GM18520 (cell line): ENCODE results near the gene IGLL5.
A peak's percentile ranks its signal among the peaks of the same experiment; 100 is the strongest.
"Not testable (repeated sequence)": the region's sequence is repeated elsewhere in the genome, so short reads cannot be mapped to it uniquely, and the experiment has no call there.

Source experiments
- ATAC-seq: cut with Tn5 transposase; IDR thresholded peaks from one replicate; pipeline ENCODE4 v1.9.1; 2021; ENCODE audit not compliant: unreplicated experiment

IGLL5 gene

DNA sequence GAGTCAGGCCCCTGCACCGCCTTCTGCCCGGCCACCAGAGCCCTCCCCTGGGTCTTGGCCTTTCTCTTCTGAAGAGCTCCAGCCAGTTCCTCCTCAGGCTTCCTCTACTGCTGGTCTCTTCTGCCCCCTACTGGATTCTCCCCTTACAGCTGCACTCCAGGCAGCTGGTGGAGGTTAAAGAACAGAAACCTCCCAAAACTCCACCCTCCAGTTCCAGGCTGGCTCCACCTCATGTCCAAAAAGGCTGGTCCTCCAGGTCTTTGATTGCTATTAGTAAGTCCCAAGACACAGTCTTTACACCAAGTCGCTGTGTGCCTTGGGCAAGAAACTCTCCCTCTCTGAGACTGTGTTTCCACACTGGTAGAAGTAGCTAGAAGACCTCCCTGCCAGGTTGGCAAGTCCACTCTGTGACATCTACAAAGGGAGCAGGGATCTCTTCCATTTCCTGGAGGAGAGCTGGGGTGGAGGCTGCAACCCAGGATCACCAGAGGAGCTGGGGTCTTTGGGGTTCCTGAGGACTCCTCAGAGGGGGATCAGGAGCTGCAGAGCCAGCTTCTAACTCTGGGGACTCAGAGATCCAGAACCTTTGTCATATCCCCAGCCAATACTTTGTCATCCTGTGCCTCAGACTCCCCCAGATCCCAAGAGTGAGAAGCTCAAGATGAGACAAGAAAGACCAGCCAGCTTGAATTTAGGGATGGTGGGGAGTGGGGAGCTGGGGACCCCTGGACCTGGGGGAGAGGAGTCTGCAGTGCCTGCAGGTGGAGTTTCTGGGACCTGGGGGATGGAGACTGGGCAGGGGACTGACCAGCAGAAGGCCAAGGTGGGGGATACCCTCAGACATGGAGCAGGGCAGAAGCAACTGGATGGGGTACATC, 3.4 kb upstream of the IGLL5 start:
- peak; percentile 44 for ATAC-seq

DNA sequence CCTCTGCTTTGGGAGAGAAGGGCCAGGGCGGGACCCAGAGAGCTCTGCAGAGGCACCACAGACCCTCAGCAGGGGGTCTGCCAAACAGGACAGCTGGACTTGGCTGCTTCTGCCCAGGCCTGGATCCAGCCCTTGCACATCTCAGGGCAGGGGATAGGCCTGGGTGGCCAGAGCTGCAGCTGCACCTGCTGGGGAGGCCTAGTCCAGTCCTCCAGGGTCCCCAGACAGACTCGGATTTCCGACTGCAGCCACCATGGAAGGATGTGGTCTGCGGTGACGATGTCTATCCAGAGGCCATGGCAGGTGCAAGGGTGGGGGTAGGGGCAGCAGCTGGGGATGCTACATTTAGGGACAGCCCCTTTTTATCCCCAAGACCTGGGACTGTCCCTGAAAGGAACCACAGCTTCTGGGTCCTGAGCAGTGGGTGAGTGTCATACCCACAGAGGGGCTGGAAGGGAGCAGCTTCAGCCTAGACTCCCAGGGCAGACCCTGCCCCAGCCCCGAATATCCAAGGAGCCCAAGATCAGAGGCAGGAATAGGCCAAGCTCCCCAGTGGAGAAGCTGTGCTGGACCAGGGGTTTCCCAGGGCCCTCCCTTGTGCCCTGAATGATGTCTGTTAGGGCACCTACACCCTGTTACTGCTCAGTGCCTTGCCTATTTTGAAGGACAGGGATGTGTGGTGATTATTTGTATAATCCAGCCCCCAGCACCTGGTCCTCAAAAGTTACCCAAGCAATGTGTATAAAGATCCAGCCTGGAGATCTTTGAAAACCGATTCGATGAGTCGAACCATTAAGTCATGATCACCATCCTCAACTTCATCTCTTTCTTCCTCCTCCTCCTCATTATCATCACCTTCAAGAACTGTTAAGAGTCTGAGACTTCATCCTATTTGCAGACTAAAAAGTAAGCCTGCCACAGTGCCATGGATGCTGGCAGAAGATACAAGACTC, 2.5 kb upstream of the IGLL5 start:
- ATAC-seq, result peak; percentile 42

DNA sequence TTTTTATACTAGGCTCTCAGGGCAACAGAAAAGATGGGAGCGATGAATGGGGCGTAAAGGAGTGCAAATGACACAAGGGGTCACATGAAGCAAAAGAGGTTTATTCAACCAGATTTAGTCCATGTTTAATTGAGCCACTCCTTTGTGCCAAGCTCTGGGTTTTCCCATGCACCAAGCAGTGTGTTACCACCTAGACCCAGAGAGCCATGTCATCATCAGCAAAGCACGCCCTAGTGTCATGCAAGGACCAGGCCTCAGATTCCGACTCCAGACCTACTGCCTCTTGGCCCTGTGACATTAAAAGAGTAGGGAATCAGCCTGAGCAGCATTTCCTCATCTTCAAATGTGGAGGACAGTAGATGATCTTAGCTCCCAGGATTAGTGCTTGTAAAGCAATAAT, 1.1 kb upstream of the IGLL5 start:
- ATAC-seq, result no peak

DNA sequence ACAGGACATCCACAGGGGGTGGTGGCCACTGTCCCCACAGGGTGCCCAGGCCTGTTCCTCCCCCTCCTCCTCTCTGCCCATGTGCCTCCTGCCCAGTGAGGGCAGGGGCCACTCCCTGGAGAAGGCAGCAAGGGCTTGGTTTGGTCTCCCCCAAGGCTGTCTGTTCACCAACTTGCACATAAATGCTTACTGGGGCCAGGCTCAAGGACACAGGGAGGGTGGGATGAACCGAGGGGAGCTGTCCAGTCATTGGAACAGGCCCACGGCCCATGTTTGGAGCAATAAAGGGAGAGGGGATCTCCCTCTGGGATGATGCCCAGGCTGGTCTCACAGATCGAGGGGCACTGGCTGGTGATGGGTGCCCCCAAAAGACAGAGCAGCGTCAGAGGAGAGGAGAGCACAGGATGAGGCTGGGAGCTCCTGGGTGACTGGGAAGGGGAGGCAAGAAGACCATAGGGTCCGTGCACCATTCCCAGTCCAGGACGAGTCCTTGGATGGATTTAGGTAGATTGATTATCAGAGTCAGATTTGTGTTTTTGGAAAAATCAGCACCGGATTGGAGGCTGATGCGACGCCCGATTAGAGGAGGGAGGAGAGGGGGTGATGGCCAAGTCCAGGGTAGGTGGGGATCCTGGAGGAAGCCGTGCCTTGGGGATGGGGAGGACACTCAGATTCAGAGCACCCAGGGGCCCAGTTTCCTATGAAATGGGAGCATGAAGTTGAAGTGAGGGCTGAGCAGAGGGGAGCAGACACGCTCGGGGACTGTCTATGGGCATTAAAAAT, 1.1 kb downstream of the IGLL5 start:
- no peak for ATAC-seq

DNA sequence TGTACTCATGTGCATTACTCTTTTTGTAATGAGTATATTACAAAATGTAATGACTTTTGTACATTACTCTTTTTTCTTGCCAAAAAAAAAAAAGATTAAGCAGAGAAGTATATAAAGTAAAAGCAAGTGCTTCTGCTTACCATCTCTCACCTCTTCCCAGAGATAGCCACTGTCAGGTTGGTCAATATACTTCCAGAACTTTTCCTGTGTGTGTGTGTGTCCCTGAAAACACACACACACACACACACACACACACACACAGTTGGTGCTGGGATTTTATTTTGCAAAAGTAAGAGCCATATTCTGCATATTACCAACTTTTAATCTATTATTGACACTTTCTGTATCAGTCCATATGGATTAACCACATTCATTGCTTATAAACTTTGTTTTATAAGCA, 2.5 kb downstream of the IGLL5 start:
- no peak for ATAC-seq

DNA sequence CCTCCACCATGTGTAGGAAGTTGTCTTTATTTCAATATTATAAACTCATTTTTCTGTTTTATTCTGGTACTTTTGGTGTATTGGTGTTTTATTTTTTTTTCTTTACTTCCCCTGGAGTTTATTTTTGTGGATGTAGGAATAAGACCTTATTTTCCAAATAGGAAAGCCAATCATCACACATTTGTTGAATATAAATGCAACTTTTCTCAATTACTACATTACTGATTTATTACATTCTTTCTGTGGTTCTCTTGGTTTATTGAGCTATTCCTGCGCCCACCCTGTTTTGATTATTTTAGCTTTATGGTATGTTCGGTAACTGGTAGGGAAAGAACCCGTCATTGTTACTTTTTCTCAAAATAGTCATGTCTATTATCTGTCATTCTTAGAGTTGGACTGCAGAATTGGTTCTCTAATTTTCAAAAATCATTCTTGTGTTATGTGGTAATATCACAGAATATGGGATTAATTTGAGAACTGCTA, 3.6 kb downstream of the IGLL5 start:
- no peak for ATAC-seq

DNA sequence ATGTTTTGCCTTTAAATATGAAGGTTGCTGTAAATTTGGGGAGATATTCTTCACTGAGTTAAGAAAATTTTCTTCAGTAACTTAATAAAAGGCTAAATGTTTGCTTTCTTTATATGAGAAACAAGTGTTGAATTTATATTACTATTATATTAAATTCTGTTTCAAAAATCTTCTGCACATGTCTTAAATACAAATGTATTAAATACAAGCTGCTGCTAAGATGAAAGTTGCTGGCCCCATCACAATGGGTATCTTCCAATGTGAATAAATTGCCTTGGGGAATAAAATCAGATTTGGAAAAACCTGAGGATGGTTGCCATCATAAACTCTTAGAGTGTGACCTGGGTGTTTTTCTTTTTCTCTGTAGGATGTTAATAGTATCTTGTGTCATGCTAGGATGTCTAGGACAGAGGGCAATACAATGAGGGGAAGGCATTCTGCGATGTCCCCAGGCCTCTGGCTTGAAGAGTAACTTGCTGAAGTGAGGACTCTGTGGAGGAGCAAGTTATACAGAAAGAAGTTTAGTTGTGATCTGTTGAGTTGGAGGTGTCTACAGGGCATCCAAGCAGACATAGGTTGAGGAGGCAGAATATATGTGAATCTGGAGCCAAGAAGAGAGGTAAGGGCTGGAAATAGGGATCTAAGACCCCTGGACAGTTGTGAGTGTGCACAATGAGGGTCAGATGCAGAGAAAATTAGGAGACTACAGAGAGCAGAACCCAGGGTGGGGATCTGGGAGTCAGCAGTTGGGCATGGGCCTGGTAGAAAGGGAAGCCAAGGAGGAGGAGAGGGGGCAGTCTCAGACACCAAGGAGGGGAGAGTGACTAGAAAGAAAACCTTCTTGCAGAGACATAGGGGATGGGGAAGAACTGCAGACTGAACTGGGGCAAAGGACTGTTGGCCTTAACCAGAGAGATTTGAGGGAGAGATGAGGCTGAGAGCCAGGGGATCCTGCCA, 4.8 kb downstream of the IGLL5 start:
- ATAC-seq, result no peak

DNA sequence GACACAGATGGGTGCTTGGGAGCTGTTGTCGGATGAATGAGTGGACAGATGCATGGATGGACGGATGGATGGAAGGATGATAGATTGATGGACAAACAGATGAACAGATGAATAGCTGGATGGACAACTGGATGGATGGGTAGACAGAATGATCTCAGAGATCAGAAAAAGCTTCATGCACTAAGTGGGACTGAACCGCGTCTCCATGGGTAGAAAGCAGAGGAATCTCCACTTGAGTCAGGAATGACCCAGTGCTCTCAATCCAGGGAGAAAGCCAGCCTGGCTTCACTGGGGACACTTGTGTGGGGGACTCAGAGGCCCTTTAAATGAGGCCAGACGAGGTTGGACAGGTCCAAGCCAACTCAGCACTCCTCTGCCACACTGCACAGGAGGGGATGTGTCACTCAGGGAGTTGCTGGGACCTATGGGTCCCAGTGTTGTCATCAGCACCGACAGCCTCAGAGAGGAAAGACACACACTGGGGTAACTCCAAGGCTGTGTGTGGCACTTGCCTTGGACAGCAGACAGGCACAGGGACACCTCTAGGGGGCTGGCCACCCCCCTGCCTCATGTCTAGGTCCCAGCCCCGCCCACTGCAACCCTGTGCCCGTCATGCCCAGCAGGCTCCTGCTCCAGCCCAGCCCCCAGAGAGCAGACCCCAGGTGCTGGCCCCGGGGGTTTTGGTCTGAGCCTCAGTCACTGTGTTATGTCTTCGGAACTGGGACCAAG, 5.6 kb downstream of the IGLL5 start:
- no peak for ATAC-seq

DNA sequence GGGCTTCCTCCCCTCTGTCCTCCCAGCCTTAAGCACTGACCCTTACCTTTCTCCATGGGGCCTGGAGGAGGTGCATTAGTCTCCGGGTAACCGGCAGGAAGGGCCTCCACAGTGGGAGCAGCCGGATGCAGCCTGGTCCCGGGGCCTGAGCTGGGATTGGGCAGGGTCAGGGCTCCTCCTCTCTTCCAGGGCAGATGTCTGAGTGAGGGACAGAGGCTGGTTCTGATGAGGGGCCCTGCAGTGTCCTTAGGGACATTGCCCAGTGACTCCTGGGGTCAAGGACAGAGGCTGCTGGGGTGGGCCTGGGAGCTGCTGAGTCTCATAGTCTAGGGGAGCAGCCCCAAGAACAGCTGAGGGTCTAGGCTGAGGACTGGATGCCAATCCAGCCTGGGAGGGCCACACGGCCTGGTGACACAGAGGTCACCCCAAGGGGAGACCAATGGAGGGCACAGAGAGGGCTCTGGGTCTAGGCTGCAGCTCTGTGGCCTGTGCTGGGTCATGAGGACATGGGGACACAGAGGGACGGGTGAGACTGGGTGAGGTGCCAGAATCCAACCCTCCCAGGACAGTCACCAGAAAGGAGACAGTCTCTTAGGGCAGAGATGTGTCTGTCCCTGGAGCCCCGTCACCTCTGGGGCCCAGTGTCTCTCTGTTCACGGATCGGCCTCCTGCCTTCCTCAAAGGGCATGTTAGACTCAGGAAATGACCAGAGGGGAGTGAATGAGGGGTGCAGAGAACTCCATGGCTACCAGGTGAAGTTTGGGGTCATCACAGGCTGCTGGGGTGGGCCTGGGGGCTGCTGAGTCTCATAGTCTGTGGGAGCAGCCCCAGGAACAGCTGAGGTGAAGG, 6.5 kb downstream of the IGLL5 start:
- no peak for ATAC-seq

DNA sequence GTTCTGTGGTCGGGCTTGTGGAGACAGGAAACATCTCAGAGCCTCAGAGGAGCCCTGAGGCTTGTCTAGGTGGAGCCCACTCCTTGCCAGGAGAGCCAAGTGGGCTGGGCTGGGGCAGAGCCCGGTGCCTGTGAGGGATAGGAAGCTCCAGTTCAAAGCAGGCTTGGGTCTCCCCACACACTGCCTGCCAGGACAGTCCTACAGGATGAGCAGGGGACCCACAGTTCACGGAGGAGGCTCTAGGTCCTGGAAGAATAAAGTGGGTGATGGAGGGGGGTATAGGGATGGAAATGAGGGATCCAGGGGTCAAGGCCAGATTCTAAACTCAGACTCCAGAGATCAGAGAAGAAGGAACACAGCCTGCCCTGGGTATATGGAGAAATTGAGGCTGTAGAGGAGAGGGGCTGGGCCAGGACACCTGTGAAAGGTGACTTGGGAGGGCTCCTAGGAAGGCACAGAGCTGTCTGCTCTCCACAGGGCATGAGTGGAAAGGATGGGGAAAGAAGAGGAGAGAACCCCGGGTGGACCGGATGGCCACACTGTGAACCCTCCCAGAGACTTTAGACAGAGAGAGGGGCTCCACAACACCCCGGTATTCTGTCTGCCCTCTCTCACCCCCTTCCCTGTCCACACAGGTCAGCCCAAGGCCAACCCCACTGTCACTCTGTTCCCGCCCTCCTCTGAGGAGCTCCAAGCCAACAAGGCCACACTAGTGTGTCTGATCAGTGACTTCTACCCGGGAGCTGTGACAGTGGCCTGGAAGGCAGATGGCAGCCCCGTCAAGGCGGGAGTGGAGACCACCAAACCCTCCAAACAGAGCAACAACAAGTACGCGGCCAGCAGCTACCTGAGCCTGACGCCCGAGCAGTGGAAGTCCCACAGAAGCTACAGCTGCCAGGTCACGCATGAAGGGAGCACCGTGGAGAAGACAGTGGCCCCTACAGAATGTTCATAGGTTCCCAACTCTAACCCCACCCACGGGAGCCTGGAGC, 7.4 kb downstream of the IGLL5 start:
- no peak for ATAC-seq

DNA sequence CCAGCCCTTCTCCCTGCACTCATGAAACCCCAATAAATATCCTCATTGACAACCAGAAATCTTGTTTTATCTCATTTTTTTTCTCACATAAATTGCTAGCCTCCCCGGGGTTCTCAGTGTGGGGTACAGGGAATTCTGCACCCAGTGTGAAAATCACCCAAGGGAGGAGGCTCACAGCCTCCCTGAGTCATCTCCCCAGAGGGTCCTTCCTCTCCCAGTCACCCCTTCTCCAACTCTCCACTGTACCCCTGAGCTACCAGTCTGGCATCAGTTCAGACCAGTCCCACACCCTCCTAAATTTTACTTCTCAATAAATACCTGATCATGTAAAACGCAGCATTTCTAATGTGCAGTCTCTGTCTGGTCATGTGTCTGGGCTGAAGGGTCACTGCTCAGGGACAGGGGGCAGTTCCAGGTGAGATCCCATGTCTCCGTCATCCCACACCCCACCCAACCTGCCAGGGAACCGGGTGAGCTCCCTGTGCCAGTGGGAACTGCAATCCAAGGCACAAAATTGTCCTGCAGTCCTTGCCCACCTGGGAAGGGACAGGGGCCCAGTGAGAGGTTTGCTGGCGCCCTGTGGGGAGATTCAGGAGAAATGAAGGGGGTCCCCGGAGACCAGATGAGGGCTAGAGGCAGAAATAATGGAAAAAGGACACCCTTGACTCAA, 8.3 kb downstream of the IGLL5 start:
- no peak for ATAC-seq

DNA sequence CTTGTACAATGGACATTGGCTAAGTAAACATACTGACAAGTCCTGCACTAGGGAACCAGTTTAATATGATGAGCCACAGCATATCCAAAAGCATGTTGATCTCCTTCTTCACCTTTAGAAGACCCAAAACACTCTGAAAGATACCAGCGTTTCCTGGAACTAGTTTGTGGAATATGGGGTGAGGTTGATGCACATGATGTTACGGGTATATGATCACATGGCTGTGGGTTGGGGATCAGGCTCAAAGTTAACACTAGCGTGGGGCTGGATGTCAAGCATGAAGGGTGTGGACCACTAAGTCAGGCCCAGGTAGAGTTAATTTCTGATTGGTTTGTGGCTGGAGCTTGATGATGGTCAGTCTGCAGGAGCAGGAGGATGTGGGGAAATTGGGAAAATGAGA, 9.0 kb downstream of the IGLL5 start:
- ATAC-seq, result no peak

DNA sequence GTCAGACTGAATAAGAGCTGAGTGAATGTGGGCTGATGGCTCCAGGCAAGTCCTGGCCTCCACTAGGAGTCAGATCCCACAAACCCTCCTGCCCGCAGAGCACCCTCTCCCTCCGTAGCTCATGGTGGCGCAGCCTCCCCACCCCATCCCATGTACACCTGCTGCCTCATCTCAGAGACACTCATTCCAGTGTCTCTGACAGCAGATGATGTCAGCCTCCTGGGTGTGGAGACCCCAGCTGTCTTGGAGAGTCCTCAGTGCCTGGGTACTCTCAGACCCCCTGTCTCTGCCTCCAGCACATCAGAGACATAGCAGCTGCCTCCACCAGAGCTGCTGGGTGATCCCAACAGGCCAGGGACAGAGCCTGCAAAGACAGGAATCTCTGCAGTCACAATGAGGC, 9.5 kb downstream of the IGLL5 start:
- ATAC-seq, result no peak

DNA sequence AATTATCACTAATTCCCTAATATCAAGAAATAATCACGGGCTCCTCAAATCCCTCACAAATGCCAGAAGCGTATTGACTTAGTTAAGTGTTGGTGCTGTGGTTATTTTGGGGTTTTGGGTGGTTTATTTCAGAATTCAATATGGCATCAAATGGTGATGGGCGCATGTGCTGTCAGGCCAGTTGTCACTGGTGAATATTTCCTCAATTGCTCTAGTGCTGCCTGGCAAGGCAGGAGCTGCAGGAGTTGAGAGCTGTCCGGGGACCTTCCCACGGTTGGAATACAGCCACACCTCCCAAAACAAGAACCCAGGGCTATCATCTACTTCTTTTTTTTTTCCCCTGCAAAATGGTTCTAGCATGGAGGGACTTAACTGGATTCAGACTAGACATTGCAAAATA, 10.3 kb downstream of the IGLL5 start:
- ATAC-seq, result no peak

DNA sequence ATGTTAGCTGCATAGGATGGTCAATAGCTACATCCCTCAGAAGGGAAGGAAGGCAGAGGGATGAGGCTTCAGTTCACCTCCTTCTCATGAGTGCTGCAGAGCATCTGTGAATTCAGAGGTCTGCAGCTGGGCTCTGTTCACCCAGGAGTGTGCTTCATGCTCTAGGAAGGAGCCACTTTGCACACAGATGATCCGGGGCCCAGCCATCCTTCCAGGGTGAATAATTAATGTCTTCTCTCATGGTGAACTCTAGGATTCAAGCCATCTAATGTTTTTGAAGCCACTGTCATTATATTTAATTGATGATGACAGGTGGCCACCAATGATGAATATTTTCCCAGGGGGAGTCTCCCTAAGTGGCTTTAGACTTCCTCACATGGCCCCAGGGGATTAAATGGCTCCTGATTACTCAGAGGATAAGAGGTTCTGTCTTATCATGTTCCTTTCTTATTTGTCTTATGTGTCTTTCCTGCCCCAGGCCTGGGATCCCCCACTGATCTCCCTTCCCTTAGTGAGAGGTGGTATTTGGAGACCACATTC, 10.9 kb downstream of the IGLL5 start:
- not testable (repeated sequence) for ATAC-seq

DNA sequence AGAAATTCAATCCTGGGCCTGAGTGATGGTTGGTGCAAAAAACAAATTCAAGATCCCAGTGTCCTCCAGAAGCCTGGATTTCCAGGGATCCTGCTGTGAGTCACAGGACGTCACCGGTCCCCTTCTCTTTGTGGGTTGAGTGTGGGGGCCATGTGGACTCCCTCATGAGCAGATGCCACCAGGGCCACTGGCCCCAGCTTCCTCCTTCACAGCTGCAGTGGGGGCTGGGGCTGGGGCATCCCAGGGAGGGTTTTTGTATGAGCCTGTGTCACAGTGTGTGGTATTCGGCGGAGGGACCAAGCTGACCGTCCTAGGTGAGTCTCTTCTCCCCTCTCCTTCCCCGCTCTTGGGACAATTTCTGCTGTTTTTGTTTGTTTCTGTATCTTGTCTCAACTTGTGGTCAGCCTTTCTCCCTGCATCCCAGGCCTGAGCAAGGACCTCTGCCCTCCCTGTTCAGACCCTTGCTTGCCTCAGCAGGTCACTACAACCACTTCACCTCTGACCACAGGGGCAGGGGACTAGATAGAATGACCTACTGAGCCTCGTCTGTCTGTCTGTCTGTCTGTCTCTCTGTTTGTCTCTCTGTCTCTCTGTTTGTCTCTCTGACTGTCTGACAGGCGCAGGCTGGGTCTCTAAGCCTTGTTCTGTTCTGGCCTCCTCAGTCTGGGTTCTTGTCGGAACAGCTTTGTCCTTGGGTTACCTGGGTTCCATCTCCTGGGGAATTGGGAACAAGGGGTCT, 11.9 kb downstream of the IGLL5 start:
- not testable (repeated sequence) for ATAC-seq
